ENCODE measurements around the gene ARID2.

GRCh38 chr12:45803111-45803510 lies 73.6 kb downstream of the ARID2 start:
- TF ChIP-seq CTCF (IDR thresholded peaks at IDR 0.05) (no peak), POLR2AphosphoS5 (IDR thresholded peaks at IDR 0.05) (no peak)

All from transverse colon (tissue), 4 donors.